ENCODE results near the gene DGCR2. TPM values are rescaled to one million over a fixed set of nuclear protein-coding genes. Genes with fewer than 3 reads are reported as not detected.

The DGCR2 gene
- total and polyA plus RNA-seq, 2 of the 8 experiments (the other 6 are each of a cell fraction or from before 2014, with no cell fraction given) = 42.3 to 62.2 TPM

- Histone ChIP-seq H3K4me1 (replicated peaks in 1 of 4; ENCODE audit: control insufficient read depth in 3 of 4, insufficient read depth in 4 of 4, low read length in 3 of 4) (peaks cover 5 to 7% (median 6%) of the 10 kb centered on the region in 4 experiments; a peak in 5 of 7 replicates), H4K20me1 (replicated peaks in 1 of 2; ENCODE audit: control insufficient read depth in 1 of 2, insufficient read depth in 2 of 2, low read length in 2 of 2) (peaks cover 22 to 57% of the 10 kb centered on the region in 2 experiments), H3K36me3 (ENCODE audit: control insufficient read depth in 2 of 4, insufficient read depth in 4 of 4, low read length in 3 of 4) (no peaks in the 10 kb centered on the region; a peak in 2 of 8 replicates), H3K79me2 (ENCODE audit: control insufficient read depth in 1 of 2, insufficient read depth in 2 of 2, low read length in 2 of 2) (peaks cover 28 to 94% of the 10 kb centered on the region in 2 experiments), H4K8ac (ENCODE audit: extremely low read depth, insufficient read depth, low read length) (no peak overlapping the region), H2BK5ac (ENCODE audit: low read depth, low read length) (no peak overlapping the region), H2BK120ac (replicated peaks; ENCODE audit: low read depth, low read length) (no peak overlapping the region), H4K91ac (replicated peaks; ENCODE audit: insufficient read length, low read length) (no peak overlapping the region), H3K23ac (ENCODE audit: insufficient read length) (no peak overlapping the region), H2BK12ac (ENCODE audit: low read depth, low read length) (no peak overlapping the region), H4K5ac (ENCODE audit: insufficient read length, low read depth, low read length) (no peak overlapping the region), H2BK20ac (ENCODE audit: low read length) (no peak overlapping the region), H3K9ac (replicated peaks in 1 of 4; ENCODE audit: extremely low read depth in 1 of 4, low read depth in 3 of 4, low read length in 3 of 4) (no peak overlapping the region), H3K79me1 (ENCODE audit: low read depth, low read length) (peaks cover 38% of the 10 kb centered on the region), H3K4me3 (ENCODE audit: extremely low read depth in 1 of 4, insufficient read depth in 2 of 4, low read depth in 3 of 4, low read length in 4 of 4) (no peak overlapping the region), H2AFZ (ENCODE audit: low read length) (no peak overlapping the region), H2BK15ac (ENCODE audit: low read length) (no peak overlapping the region), H3K23me2 (ENCODE audit: low read depth, low read length) (no peaks in the 10 kb centered on the region; the same call in 1 of the 2 replicates), H3K4ac (replicated peaks; ENCODE audit: insufficient read length, low read depth, low read length) (no peak overlapping the region), H3K27me3 (replicated peaks in 1 of 4; ENCODE audit: control insufficient read depth in 3 of 4, extremely low read depth in 1 of 4, insufficient read depth in 3 of 4, low read length in 3 of 4) (no peaks in the 10 kb centered on the region), H3K4me2 (ENCODE audit: insufficient read depth in 1 of 2, low read depth in 2 of 2, low read length in 2 of 2) (no peak overlapping the region), H2AK5ac (ENCODE audit: low read depth, low read length) (no peak overlapping the region), H3K56ac (replicated peaks; ENCODE audit: insufficient read length, low read depth, low read length) (no peak overlapping the region), H3K14ac (ENCODE audit: insufficient read length) (no peak overlapping the region), H3K9me3 (ENCODE audit: insufficient read depth in 2 of 2, low read depth in 1 of 2, low read length in 1 of 2) (no peaks in the 10 kb centered on the region), H3K18ac (ENCODE audit: extremely low read depth, low read length) (no peak overlapping the region), H3K27ac (ENCODE audit: low read depth, low read length) (no peak overlapping the region)
- TF ChIP-seq CTCF (IDR thresholded peaks at IDR 0.05; ENCODE audit: control extremely low read depth in 1 of 3, insufficient read depth in 1 of 3, low read depth in 1 of 3, low read length in 3 of 3) = peak in 2 of 3 experiments; percentile 9 to 12; a peak in 2 of 4 replicates
- no peak for TF ChIP-seq SIRT6 (IDR thresholded peaks at IDR 0.05; ENCODE audit: low read length)
- ChIA-PET CTCF (ENCODE audit: partially characterized antibody) (interaction anchor here (0.8 to 2.5 kb wide), 12 partner anchors 9 to 162 kb away, joined by 3 to 11 read pairs (median 6); partner anchors contain the start of gene ESS2), POLR2A (ENCODE audit: partially characterized antibody) (interaction anchor here (0.8 to 1.9 kb wide), 3 partner anchors 15 to 364 kb away, joined by 3 to 4 read pairs (median 3); partner anchors contain the start of genes CDC45, TSSK2 and UFD1)
- DNase-seq (ENCODE audit: low read depth in 1 of 2, low spot score in 2 of 2) (no peak), FAIRE-seq (no peak)
- WGBS, 2 experiments (ENCODE audit: extremely low coverage in 1 of 2, insufficient coverage in 1 of 2, insufficient read length in 1 of 2, insufficient replicate concordance in 2 of 2, low coverage in 1 of 2, low lambda C conversion rate in 2 of 2, missing lambda C conversion rate in 1 of 2) = 92% methylated on average over 4 of the region's 4 CpGs; no CpG with 5 or more reads in 1 of the 2 experiments
These were observed 6.6 kb downstream of the DGCR2 start for GRCh38 chr22:19115628-19116027.

Data from H1 (cell line).